Breast epithelium (tissue), 4 donors: Measurements from ENCODE around the gene DISP3. TPM values are rescaled to one million over a fixed set of nuclear protein-coding genes. Genes with fewer than 3 reads are reported as not detected.

Experiments used
- DNase-seq, 2 donors: peaks; one replicate each; pipeline ENCODE4 v3.0.0-alpha.2; 2019; ENCODE audit warnings: low spot score in 2 of 2
- H3K27ac ChIP-seq, 2 donors: fragments of 200-600 bp; sonication (generic) in 1 of 2; one replicate each; pipeline ENCODE4 v1.5.1; 2016 to 2019; ENCODE audit warnings: mild to moderate bottlenecking in 1 of 2
- H3K27me3 ChIP-seq, 2 donors: fragments of 200-600 bp; sonication (generic) in 1 of 2; one replicate each; pipeline versions ENCODE4 v1.5.1 to v1.6.0; 2017 to 2019; ENCODE audit warnings: control low read depth in 1 of 2, mild to moderate bottlenecking in 1 of 2
- H3K36me3 ChIP-seq: fragments of 200-600 bp; one replicate; pipeline ENCODE4 v1.5.1; 2019
- H3K4me1 ChIP-seq, 2 donors: fragments of 200-600 bp; sonication (generic); one replicate each; pipeline ENCODE4 v1.5.1; 2016 to 2019; ENCODE audit warnings: control low read depth in 1 of 2
- H3K4me3 ChIP-seq, 3 donors: fragments of 200-600 bp; sonication (generic); 1 replicate in 2 of 3; 2 replicates in 1 of 3; pipeline ENCODE4 v1.5.1; 2016 to 2019; ENCODE audit warnings: mild to moderate bottlenecking in 3 of 3, moderate library complexity in 2 of 3
- H3K9me3 ChIP-seq, 2 donors: fragments of 200-600 bp; sonication (generic) in 1 of 2; one replicate each; pipeline ENCODE4 v1.5.1; 2016 to 2019; ENCODE audit warnings: control low read depth in 1 of 2
- CTCF ChIP-seq, 3 donors: fragments of 450-650 bp; IDR thresholded peaks; one replicate each; pipeline ENCODE4 v1.5.1; 2016 to 2017; ENCODE audit warnings: antibody characterized with exemption in 3 of 3, mild to moderate bottlenecking in 3 of 3, moderate library complexity in 3 of 3
- POLR2A ChIP-seq: fragments of 450-650 bp; IDR thresholded peaks from one replicate; pipeline ENCODE4 v1.6.1; 2016; ENCODE audit warnings: antibody characterized with exemption, mild to moderate bottlenecking, moderate library complexity
- POLR2AphosphoS5 ChIP-seq, 3 donors: sonication (generic); formaldehyde crosslinking; IDR thresholded peaks; one replicate each; pipeline ENCODE4 v1.6.1; 2017; ENCODE audit warnings: antibody characterized with exemption in 3 of 3
- intact Hi-C: fragments of 100-400 bp; cut with DNase I; formaldehyde crosslinking; loops from one replicate; pipeline ENCODE4 v1.15.1; 2023; ENCODE audit warnings: low total_unique reads
- total RNA-seq, 3 donors: library from RNA; depleted of rRNA; stranded (reverse); fragments of >200 nt; gene quantifications; one replicate each; pipeline ENCODE4 v1.1.0, GENCODE V29; 2016

Gene DISP3
- total RNA-seq, 3 donors from 2014 or later: 0.88 TPM; not detected in 2

- intact Hi-C loops: no loop called here
- Histone ChIP-seq H3K27me3 (no peaks in the 10 kb centered on the region), H3K27ac (no peak overlapping the region), H3K9me3 (no peaks in the 10 kb centered on the region), H3K4me1 (no peaks in the 10 kb centered on the region), H3K4me3 (no peak overlapping the region), H3K36me3 (no peaks in the 10 kb centered on the region)
- TF ChIP-seq POLR2A (no peak), POLR2AphosphoS5 (IDR thresholded peaks at IDR 0.05) (no peak), CTCF (IDR thresholded peaks at IDR 0.05) (no peak)
- no peak for DNase-seq
Measured at GRCh38 chr1:11526071-11526895, 47.3 kb downstream of the DISP3 start.

- Histone ChIP-seq H3K27ac (no peak overlapping the region), H3K27me3 (no peaks in the 10 kb centered on the region), H3K9me3 (no peaks in the 10 kb centered on the region), H3K4me1 (no peaks in the 10 kb centered on the region), H3K36me3 (no peaks in the 10 kb centered on the region), H3K4me3 (no peak overlapping the region)
- TF ChIP-seq POLR2AphosphoS5 (IDR thresholded peaks at IDR 0.05): no peak
- no peak for TF ChIP-seq POLR2A
- no peak for TF ChIP-seq CTCF (IDR thresholded peaks at IDR 0.05)
- DNase-seq: no peak
- intact Hi-C loops: no loop called here
Measured at GRCh38 chr1:11527541-11528452, 48.8 kb downstream of the DISP3 start.

GRCh38 chr1:11528611-11529261 lies 49.8 kb downstream of the DISP3 start:
- H3K4me3 ChIP-seq: no peak overlapping the region
- H3K9me3 ChIP-seq: no peaks in the 10 kb centered on the region
- H3K27me3 ChIP-seq: no peaks in the 10 kb centered on the region
- TF ChIP-seq POLR2A (no peak), CTCF (IDR thresholded peaks at IDR 0.05) (no peak), POLR2AphosphoS5 (IDR thresholded peaks at IDR 0.05) (no peak)
- H3K36me3 ChIP-seq: no peaks in the 10 kb centered on the region
- intact Hi-C loops: no loop called here
- H3K27ac ChIP-seq: no peak overlapping the region
- DNase-seq: no peak
- no peaks in the 10 kb centered on the region for H3K4me1 ChIP-seq

GRCh38 chr1:11529330-11529729 lies 50.4 kb downstream of the DISP3 start:
- no peaks in the 10 kb centered on the region for H3K4me1 ChIP-seq
- TF ChIP-seq POLR2A: no peak
- TF ChIP-seq CTCF (IDR thresholded peaks at IDR 0.05): no peak
- TF ChIP-seq POLR2AphosphoS5 (IDR thresholded peaks at IDR 0.05): no peak
- no peaks in the 10 kb centered on the region for H3K36me3 ChIP-seq
- DNase-seq: no peak
- intact Hi-C loops: no loop called here
- H3K4me3 ChIP-seq: no peak overlapping the region
- no peaks in the 10 kb centered on the region for H3K9me3 ChIP-seq
- no peak overlapping the region for H3K27ac ChIP-seq
- H3K27me3 ChIP-seq: no peaks in the 10 kb centered on the region
